ENCODE measurements around the gene CHMP6.

CHMP6 gene

DNA sequence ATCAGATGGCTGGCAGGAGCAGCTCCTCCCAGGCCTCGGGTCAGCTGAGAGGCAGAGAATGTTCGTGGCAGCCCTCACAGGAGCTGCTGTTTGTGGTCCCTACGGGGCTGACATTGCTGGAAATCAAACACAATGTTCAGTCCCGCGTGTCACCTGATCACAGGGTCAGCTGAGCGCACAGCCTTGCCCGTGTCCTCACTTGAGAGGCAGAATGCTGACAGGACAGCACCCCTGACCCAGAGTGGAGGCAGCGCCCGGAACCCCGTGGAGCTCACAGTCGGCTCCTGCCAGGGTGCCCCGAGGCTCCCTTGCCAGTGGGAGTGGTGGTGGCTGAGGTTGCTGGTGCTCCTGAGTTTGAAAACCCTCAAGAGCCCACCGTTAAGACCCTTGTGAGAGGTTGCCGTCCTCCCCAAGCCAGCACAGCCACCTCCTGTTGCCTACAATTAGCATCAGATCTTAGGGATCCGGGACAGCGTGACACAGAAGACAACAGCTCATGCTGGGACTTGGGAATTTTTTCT is 3.6 kb upstream of the CHMP6 start:
- intact Hi-C loops (cut with DNase I): no loop called here

GRCh38 chr17:80989586-80989913 is 2.1 kb upstream of the CHMP6 start:
- intact Hi-C loops (cut with DNase I): loop anchor here (1.0 kb wide), 2 partner anchors 108 to 112 kb away; no protein-coding TSS in a partner anchor
- DNase-seq: no peak

More for the DNA sequence above, 3.6 kb upstream of the CHMP6 start:
- DNase-seq: peak in 3 of 10 donors; percentile 73 to 86 (median 79)

GRCh38 chr17:80990921-80991644 is 558 bp upstream of the CHMP6 start:
- intact Hi-C loops (cut with DNase I): no loop called here

GRCh38 chr17:80992077-80992947 is 671 bp downstream of the CHMP6 start:
- peak in 2 of 10 donors; percentile 62 to 89 for DNase-seq
- intact Hi-C loops (cut with DNase I): no loop called here

More at GRCh38 chr17:80990921-80991644, 558 bp upstream of the CHMP6 start:
- DNase-seq: peak in 2 of 10 donors; percentile 49 to 69

- intact Hi-C loops (cut with DNase I): no loop called here
Measured at GRCh38 chr17:80992948-80993624, 1.4 kb downstream of the CHMP6 start.

GRCh38 chr17:80995131-80995530 is 3.5 kb downstream of the CHMP6 start:
- intact Hi-C loops (cut with DNase I): no loop called here
- DNase-seq: peak in 2 of 10 donors; percentile 42 to 75

More at GRCh38 chr17:80992948-80993624, 1.4 kb downstream of the CHMP6 start:
- peak in 2 of 10 donors; percentile 59 to 63 for DNase-seq

- intact Hi-C loops (cut with DNase I): no loop called here
- peak in 2 of 10 donors; percentile 52 to 76 for DNase-seq
Measured at GRCh38 chr17:80996422-80997305, 5.0 kb downstream of the CHMP6 start.

DNA sequence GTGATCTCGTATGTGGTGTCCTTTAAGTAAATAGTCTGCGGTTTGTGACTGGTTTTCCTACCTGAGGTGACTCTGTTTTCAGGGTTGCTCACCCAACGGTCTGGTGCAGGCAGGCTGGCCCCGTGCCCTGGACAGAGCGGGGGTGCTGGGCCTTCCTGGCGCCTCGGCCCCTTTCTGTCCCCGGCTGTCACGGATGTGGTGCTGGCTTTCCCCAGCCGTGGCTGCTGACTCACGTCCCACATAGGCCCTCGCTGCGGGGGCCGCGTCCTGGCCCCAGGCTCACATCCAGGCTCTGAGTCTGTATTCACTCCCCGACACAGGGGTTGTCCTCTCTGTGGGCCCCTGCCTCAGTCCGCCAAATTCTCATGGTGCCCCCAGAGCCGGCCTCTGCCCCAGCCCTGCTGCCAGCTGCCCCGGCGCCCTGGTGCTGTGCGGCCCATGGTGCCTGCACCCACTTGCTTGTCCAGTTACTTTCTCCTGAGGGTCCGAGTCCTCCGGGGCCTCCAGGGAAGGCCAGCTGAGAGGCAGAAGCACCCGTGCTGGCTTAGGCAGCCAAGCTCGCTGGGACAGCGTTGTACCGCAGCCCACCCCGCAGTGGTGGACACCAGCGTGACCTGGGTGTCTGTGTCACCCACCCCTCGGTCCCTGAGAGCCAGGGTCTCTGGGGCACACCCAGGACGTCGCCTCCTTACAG is 5.9 kb downstream of the CHMP6 start:
- peak in 2 of 10 donors; percentile 55 to 61 for DNase-seq
- intact Hi-C loops (cut with DNase I): no loop called here

DNA sequence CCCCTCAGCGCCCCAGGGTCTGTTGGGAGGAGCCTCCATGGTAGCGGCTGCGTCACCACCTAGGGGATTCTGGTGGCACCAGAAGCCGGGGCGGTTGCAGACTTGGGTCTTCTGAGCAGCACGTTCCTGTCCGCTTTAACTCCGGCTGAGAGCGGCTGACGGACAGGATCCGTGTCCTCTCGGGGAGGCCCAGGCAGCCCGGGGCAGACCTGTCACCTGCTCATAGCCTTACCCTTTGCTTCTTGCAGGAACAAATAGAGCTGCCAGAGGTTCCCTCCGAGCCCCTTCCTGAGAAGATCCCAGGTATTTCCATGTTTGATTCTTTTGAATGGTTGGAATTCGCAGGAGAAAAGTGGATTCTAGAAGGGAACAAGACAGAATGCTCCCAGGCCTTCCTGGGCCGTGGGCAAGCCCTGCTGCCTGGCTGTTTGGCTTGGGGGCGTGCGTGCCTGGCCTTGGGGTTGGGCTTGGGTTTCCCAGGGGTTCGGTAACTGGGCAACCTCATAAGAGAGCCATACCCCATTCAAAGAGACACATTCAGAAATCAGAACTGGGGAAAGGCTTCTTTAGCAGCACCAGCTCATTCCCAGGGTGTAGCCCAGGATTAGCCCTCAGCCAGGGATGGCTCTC is 6.6 kb downstream of the CHMP6 start:
- peak in 2 of 10 donors; percentile 35 to 76 for DNase-seq
- intact Hi-C loops (cut with DNase I): no loop called here

DNA sequence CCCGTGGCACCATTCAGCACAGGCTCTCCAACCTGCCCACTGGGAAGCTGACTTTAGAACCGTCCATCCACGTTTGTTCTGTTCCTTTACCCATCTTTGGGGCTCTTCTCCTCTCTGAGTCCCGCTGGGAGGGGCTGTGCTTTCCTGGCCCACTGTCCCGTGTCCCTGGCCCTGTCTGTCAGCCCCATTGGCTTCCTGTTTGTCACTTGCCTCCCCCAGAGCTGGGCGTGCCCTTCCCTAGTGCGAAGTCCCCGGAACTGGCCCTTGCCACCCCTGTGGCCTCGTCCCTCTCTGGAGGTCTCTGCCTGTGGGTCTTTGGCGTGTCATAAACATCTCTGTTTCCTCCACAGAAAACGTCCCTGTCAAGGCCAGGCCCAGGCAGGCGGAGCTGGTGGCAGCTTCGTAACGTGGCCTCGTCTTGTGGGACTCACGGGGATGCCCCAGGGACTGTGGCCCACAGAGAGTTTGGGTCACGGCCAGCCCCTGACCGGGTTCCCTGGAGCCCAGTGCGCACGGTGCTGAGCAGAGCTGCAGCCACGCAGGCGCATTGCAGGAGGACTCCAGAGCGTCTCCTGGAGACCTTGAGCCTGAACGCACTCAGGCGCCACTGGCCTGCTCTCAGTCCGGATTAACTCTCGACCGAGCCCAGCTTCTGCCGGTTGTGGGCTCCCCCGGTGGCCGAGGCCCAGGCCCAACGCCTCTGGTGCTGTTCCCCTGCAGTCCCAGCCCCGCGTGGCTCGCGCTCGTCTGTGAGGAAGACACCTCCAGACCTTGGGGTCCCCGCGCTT is 7.3 kb downstream of the CHMP6 start:
- intact Hi-C loops (cut with DNase I): no loop called here
- peak in 2 of 10 donors; percentile 48 to 85 for DNase-seq

DNA sequence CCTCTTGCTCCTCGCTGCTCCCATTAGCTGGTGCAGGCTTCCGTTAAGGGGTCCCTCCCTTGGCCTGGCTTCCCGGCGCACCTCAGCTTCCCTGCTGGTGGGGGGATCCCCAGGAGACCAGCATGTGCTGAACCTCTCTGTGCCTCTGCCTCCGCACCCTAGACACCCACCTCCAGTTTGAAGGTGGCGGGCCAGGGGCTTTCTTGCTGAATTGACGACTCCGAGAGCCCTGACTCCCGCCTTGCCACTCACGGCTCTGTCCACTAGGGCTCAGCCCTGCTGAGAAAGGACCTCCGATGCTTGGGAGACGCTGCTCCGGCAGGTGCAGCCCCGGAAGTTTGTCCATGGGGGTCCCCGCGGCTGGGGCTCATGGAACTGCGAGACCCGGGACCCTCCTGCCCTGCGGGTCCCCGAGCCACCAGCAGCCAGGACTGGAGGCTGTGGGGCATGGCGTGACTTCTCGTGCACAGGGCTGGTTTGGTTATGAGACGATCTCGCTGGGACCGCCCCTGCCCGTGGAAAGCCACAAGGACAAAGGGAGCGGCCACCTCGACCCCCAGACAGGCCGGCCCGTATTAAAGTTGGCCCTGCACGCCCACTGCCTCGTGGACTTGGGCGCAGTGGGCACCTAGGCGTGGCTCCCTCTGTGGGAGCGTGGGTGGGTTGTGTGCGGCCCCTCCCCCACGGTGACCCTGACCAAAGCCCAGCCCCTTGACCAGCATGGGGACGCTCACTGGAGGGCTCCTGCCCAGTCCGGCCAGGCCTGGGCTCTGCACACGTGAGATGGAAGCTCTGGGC is 8.1 kb downstream of the CHMP6 start:
- intact Hi-C loops (cut with DNase I): no loop called here
- DNase-seq: peak in 1 of 10 donors; percentile 80

GRCh38 chr17:81000334-81000630 is 8.6 kb downstream of the CHMP6 start:
- peak in 1 of 10 donors; percentile 62 for DNase-seq
- intact Hi-C loops (cut with DNase I): no loop called here

DNA sequence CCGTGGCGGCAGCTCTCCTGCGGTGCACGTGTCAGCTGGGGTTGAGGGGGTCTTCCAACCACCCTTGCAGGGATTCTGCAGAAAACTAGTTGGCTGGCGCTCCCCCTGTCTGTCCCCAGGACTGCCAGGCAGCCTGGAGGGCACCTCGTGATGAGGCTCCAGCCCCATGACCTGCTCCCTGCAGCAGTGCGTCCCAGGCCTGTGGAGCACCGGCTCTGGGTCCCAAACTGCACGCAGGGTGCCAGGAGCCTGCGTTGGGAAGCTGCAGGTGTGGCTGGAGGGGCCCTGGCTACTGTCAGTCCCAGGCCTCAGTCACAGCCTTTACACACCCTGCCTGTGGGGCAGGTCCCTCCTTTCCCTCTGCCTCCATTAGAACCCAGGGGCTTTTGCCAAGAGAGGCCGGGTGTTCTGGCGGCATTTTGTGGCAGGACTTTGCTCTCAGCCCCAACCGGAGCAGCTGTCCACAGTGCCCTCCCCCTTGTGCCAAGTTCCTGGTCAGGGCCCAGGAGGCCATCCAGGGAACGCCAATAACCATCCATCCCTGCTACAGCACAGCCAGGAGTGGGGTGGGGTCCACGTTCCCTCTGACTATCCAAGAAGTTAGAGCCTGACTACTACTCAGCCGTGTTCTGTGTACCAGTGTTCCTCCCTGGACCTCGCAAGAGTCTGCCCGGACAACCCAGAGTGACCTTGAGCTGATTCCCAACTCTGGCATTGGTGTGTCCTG is 9.2 kb downstream of the CHMP6 start:
- intact Hi-C loops (cut with DNase I): no loop called here

GRCh38 chr17:81002013-81002384 is 10.4 kb downstream of the CHMP6 start:
- intact Hi-C loops (cut with DNase I): no loop called here
- peak in 2 of 10 donors; percentile 37 to 56 for DNase-seq

More for the DNA sequence above, 9.2 kb downstream of the CHMP6 start:
- peak in 1 of 10 donors; percentile 78 for DNase-seq

GRCh38 chr17:81002409-81003361 is 11.0 kb downstream of the CHMP6 start:
- peak in 4 of 10 donors; percentile 57 to 90 (median 71) for DNase-seq
- intact Hi-C loops (cut with DNase I): no loop called here

All from posterior cingulate gyrus (tissue), 11 donors.